ENCODE data around the gene KNDC1. TPM values are rescaled to one million over a fixed set of nuclear protein-coding genes. Genes with fewer than 3 reads are reported as not detected.

The KNDC1 gene
- polyA plus RNA-seq, 1 donor (not counting 4 experiments of a cell fraction or from before 2014, with no cell fraction given) = 0.20 TPM

- Histone ChIP-seq H3K79me2 (ENCODE audit: control insufficient read depth, insufficient read depth, low read length) (no peaks in the 10 kb centered on the region), H3K4me2 (ENCODE audit: control insufficient read depth, extremely low read depth, insufficient read depth, low read depth, low read length) (no peak overlapping the region), H3K4me3 (ENCODE audit: control insufficient read depth in 2 of 3, extremely low read depth in 1 of 3, insufficient read depth in 2 of 3, low read depth in 1 of 3, low read length in 3 of 3) (no peak overlapping the region), H3K27ac (ENCODE audit: control insufficient read depth, insufficient read depth, low read length) (no peak overlapping the region), H3K36me3 (ENCODE audit: control insufficient read depth in 2 of 2, extremely low read depth in 1 of 2, insufficient read depth in 2 of 2, low read length in 2 of 2) (no peaks in the 10 kb centered on the region), H4K20me1 (ENCODE audit: control insufficient read depth, extremely low read depth, insufficient read depth, low read length) (no peaks in the 10 kb centered on the region), H3K4me1 (ENCODE audit: control insufficient read depth, extremely low read depth, insufficient read depth, low read length) (no peaks in the 10 kb centered on the region), H3K9me1 (ENCODE audit: control insufficient read depth, extremely low read depth, insufficient read depth, low read length) (no peaks in the 10 kb centered on the region), H3K27me3 (ENCODE audit: control insufficient read depth, extremely low read depth, insufficient read depth, low read length) (no peaks in the 10 kb centered on the region), H3K9me3 (ENCODE audit: control insufficient read depth, low read depth, low read length) (peaks cover 11% of the 10 kb centered on the region), H2AFZ (ENCODE audit: control insufficient read depth, low read length) (no peak overlapping the region), H3K9ac (ENCODE audit: control insufficient read depth, extremely low read depth, insufficient read depth, low read length) (no peak overlapping the region)
- FAIRE-seq (no peak), DNase-seq (ENCODE audit: low read depth, low spot score) (no peak)
- no peak for TF ChIP-seq EZH2 (IDR thresholded peaks at IDR 0.05; ENCODE audit: low read length)
- no peak for TF ChIP-seq CTCF (optimal IDR thresholded peaks at IDR 0.05 in 1 of 3, IDR thresholded peaks at IDR 0.05 in 1 of 3, conservative IDR thresholded peaks at IDR 0.05 in 1 of 3; ENCODE audit: extremely low read depth in 1 of 3, insufficient read depth in 2 of 3, low read length in 3 of 3)
- dilution Hi-C loops (cut with MboI; ENCODE audit: extremely low pct_ligation_motif_present, low sequenced_read_pairs) = no loop called here
Measured at GRCh38 chr10:133116455-133116854, 43.6 kb upstream of the KNDC1 start.

- no peak for TF ChIP-seq CTCF (optimal IDR thresholded peaks at IDR 0.05 in 1 of 3, IDR thresholded peaks at IDR 0.05 in 1 of 3, conservative IDR thresholded peaks at IDR 0.05 in 1 of 3; ENCODE audit: extremely low read depth in 1 of 3, insufficient read depth in 2 of 3, low read length in 3 of 3)
- no peak for TF ChIP-seq EZH2 (IDR thresholded peaks at IDR 0.05; ENCODE audit: low read length)
- no peak overlapping the region for H2AFZ ChIP-seq (ENCODE audit: control insufficient read depth, low read length)
- dilution Hi-C loops (cut with MboI; ENCODE audit: extremely low pct_ligation_motif_present, low sequenced_read_pairs) = no loop called here
- no peak overlapping the region for H3K27ac ChIP-seq (ENCODE audit: control insufficient read depth, insufficient read depth, low read length)
- no peaks in the 10 kb centered on the region for H3K36me3 ChIP-seq (ENCODE audit: control insufficient read depth in 2 of 2, extremely low read depth in 1 of 2, insufficient read depth in 2 of 2, low read length in 2 of 2)
- no peak overlapping the region for H3K4me3 ChIP-seq (ENCODE audit: control insufficient read depth in 2 of 3, extremely low read depth in 1 of 3, insufficient read depth in 2 of 3, low read depth in 1 of 3, low read length in 3 of 3)
- H3K9me1 ChIP-seq (ENCODE audit: control insufficient read depth, extremely low read depth, insufficient read depth, low read length) = no peaks in the 10 kb centered on the region
- no peak overlapping the region for H3K4me2 ChIP-seq (ENCODE audit: control insufficient read depth, extremely low read depth, insufficient read depth, low read depth, low read length)
- DNase-seq (ENCODE audit: low read depth, low spot score) (no peak), FAIRE-seq (no peak)
- H3K27me3 ChIP-seq (ENCODE audit: control insufficient read depth, extremely low read depth, insufficient read depth, low read length) = no peaks in the 10 kb centered on the region
- H3K4me1 ChIP-seq (ENCODE audit: control insufficient read depth, extremely low read depth, insufficient read depth, low read length) = no peaks in the 10 kb centered on the region
- H3K9me3 ChIP-seq (ENCODE audit: control insufficient read depth, low read depth, low read length) = peaks cover 16% of the 10 kb centered on the region
- H4K20me1 ChIP-seq (ENCODE audit: control insufficient read depth, extremely low read depth, insufficient read depth, low read length) = no peaks in the 10 kb centered on the region
- H3K9ac ChIP-seq (ENCODE audit: control insufficient read depth, extremely low read depth, insufficient read depth, low read length) = no peak overlapping the region
- H3K79me2 ChIP-seq (ENCODE audit: control insufficient read depth, insufficient read depth, low read length) = no peaks in the 10 kb centered on the region
Measured at GRCh38 chr10:133117036-133117687, 42.9 kb upstream of the KNDC1 start.
